ENCODE data around the gene ATG9B. TPM values are rescaled to one million over a fixed set of nuclear protein-coding genes. Genes with fewer than 3 reads are reported as not detected.
A peak's percentile ranks its signal among the peaks of the same experiment; 100 is the strongest.

Gene ATG9B
- total and polyA plus RNA-seq, 2 of the 13 experiments (the other 11 are each of a cell fraction or from before 2014, with no cell fraction given) = 0.24 TPM; not detected in 1

DNA sequence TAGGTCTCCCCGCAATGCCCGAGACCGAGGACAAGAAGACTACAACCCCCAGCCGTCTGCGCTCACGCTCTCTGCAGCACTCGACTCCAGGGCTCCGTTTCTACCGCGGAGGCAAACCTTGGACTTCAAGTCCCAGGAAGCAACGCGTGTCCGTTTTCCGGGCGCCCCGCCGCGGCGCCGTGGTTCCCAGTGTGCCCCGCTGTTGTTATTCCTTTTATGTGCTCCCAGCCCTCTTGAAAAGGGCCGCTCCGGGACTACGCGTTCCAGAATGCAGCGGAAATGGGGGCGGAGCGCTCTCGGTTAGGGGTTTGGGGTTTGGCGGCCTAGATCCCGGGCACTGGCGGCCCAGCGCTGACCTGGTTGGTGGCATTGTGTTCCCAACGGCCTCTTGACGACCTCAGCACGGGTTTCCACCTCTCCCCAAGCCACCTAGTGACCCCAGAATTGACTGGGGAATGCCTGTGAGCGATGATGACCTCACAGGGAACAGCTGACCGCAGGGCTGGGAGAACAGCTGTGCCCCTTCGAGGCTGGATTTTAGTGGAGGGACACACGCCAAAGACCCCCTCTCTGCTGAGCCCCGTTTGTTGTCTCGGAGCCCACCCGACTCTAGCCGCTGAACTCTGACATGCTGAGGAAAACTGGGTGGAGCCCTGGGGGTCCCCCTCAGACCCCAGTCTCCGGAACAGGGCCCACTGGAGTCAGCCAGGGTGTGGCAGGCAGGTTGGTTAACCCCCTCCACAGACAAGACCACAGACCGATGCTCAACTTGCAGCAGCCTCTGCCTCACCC, 33.9 kb upstream of the ATG9B start (continued):
- TF ChIP-seq, protein P1, sequence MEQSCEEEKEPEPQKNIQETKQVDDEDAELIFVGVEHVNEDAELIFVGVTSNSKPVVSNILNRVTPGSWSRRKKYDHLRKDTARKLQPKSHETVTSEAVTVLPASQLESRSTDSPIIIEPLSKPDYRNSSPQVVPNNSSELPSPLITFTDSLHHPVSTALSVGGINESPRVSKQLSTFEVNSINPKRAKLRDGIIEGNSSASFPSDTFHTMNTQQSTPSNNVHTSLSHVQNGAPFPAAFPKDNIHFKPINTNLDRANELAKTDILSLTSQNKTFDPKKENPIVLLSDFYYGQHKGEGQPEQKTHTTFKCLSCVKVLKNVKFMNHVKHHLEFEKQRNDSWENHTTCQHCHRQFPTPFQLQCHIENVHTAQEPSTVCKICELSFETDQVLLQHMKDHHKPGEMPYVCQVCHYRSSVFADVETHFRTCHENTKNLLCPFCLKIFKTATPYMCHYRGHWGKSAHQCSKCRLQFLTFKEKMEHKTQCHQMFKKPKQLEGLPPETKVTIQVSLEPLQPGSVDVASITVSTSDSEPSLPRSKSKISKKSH (CRISPR knock-in tag; IDR thresholded peaks at IDR 0.05; ENCODE audit: borderline replicate concordance) = no peak
- TF ChIP-seq, protein P2, sequence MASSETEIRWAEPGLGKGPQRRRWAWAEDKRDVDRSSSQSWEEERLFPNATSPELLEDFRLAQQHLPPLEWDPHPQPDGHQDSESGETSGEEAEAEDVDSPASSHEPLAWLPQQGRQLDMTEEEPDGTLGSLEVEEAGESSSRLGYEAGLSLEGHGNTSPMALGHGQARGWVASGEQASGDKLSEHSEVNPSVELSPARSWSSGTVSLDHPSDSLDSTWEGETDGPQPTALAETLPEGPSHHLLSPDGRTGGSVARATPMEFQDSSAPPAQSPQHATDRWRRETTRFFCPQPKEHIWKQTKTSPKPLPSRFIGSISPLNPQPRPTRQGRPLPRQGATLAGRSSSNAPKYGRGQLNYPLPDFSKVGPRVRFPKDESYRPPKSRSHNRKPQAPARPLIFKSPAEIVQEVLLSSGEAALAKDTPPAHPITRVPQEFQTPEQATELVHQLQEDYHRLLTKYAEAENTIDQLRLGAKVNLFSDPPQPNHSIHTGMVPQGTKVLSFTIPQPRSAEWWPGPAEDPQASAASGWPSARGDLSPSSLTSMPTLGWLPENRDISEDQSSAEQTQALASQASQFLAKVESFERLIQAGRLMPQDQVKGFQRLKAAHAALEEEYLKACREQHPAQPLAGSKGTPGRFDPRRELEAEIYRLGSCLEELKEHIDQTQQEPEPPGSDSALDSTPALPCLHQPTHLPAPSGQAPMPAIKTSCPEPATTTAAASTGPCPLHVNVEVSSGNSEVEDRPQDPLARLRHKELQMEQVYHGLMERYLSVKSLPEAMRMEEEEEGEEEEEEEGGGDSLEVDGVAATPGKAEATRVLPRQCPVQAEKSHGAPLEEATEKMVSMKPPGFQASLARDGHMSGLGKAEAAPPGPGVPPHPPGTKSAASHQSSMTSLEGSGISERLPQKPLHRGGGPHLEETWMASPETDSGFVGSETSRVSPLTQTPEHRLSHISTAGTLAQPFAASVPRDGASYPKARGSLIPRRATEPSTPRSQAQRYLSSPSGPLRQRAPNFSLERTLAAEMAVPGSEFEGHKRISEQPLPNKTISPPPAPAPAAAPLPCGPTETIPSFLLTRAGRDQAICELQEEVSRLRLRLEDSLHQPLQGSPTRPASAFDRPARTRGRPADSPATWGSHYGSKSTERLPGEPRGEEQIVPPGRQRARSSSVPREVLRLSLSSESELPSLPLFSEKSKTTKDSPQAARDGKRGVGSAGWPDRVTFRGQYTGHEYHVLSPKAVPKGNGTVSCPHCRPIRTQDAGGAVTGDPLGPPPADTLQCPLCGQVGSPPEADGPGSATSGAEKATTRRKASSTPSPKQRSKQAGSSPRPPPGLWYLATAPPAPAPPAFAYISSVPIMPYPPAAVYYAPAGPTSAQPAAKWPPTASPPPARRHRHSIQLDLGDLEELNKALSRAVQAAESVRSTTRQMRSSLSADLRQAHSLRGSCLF (CRISPR knock-in tag; IDR thresholded peaks at IDR 0.05; ENCODE audit: borderline replicate concordance) = no peak
- peak; percentile 79; the same call in 1 of the 2 replicates for TF ChIP-seq ZNF556 (CRISPR knock-in tag; IDR thresholded peaks at IDR 0.05; ENCODE audit: borderline replicate concordance)
- TF ChIP-seq, protein P3, sequence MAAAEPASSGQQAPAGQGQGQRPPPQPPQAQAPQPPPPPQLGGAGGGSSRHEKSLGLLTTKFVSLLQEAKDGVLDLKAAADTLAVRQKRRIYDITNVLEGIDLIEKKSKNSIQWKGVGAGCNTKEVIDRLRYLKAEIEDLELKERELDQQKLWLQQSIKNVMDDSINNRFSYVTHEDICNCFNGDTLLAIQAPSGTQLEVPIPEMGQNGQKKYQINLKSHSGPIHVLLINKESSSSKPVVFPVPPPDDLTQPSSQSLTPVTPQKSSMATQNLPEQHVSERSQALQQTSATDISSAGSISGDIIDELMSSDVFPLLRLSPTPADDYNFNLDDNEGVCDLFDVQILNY (CRISPR knock-in tag; conservative IDR thresholded peaks at IDR 0.05) = no peak
- TF ChIP-seq, protein P4, sequence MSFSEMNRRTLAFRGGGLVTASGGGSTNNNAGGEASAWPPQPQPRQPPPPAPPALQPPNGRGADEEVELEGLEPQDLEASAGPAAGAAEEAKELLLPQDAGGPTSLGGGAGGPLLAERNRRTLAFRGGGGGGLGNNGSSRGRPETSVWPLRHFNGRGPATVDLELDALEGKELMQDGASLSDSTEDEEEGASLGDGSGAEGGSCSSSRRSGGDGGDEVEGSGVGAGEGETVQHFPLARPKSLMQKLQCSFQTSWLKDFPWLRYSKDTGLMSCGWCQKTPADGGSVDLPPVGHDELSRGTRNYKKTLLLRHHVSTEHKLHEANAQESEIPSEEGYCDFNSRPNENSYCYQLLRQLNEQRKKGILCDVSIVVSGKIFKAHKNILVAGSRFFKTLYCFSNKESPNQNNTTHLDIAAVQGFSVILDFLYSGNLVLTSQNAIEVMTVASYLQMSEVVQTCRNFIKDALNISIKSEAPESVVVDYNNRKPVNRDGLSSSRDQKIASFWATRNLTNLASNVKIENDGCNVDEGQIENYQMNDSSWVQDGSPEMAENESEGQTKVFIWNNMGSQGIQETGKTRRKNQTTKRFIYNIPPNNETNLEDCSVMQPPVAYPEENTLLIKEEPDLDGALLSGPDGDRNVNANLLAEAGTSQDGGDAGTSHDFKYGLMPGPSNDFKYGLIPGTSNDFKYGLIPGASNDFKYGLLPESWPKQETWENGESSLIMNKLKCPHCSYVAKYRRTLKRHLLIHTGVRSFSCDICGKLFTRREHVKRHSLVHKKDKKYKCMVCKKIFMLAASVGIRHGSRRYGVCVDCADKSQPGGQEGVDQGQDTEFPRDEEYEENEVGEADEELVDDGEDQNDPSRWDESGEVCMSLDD (CRISPR knock-in tag; IDR thresholded peaks at IDR 0.05; ENCODE audit: borderline replicate concordance) = peak; percentile 82; the same call in 1 of the 2 replicates
- TF ChIP-seq CBX1 (IDR thresholded peaks at IDR 0.05; ENCODE audit: low read depth) = no peak
- TF ChIP-seq GLI4 (CRISPR knock-in tag; IDR thresholded peaks at IDR 0.05; ENCODE audit: borderline replicate concordance) = no peak
- TF ChIP-seq CENPX (CRISPR knock-in tag; IDR thresholded peaks at IDR 0.05) = no peak
- peak; percentile 76 for TF ChIP-seq GATAD1 (CRISPR knock-in tag; IDR thresholded peaks at IDR 0.05)
- peak; percentile 94 for TF ChIP-seq ZFX (CRISPR knock-in tag; IDR thresholded peaks at IDR 0.05; ENCODE audit: low read depth)
- TF ChIP-seq SOX13 (IDR thresholded peaks at IDR 0.05) = no peak
- no peak for TF ChIP-seq SOX13 (CRISPR knock-in tag; conservative IDR thresholded peaks at IDR 0.05 in 1 of 2, IDR thresholded peaks at IDR 0.05 in 1 of 2)
- no peak for TF ChIP-seq NR2F1 (CRISPR knock-in tag; IDR thresholded peaks at IDR 0.05)
- TF ChIP-seq, protein P5, sequence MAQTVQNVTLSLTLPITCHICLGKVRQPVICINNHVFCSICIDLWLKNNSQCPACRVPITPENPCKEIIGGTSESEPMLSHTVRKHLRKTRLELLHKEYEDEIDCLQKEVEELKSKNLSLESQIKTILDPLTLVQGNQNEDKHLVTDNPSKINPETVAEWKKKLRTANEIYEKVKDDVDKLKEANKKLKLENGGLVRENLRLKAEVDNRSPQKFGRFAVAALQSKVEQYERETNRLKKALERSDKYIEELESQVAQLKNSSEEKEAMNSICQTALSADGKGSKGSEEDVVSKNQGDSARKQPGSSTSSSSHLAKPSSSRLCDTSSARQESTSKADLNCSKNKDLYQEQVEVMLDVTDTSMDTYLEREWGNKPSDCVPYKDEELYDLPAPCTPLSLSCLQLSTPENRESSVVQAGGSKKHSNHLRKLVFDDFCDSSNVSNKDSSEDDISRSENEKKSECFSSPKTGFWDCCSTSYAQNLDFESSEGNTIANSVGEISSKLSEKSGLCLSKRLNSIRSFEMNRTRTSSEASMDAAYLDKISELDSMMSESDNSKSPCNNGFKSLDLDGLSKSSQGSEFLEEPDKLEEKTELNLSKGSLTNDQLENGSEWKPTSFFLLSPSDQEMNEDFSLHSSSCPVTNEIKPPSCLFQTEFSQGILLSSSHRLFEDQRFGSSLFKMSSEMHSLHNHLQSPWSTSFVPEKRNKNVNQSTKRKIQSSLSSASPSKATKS (CRISPR knock-in tag; IDR thresholded peaks at IDR 0.05) = no peak
- peak; percentile 77; the same call in 1 of the 2 replicates for TF ChIP-seq MEIS1 (CRISPR knock-in tag; IDR thresholded peaks at IDR 0.05; ENCODE audit: borderline replicate concordance)
